H1 (cell line): ENCODE results near the gene RPS6KA4. TPM values are rescaled to one million over a fixed set of nuclear protein-coding genes. Genes with fewer than 3 reads are reported as not detected.

ENCODE experiments used
- CBX5 ChIP-seq: fragments of 300-800, 300-1000 bp; sonication (generic); IDR thresholded peaks from 2 replicates; pipeline ENCODE4 v1.7.1; 2016; ENCODE audit warnings: antibody characterized with exemption, low read length, low read depth
- CHD7 ChIP-seq: fragments of 300-600 bp; sonication (generic); IDR thresholded peaks from 2 replicates; pipeline ENCODE4 v1.7.1; 2012; ENCODE audit warnings: low read length, moderate library complexity, mild to moderate bottlenecking, inconsistent platforms; ENCODE audit not compliant: insufficient replicate concordance
- EP300 ChIP-seq, 2 experiments: IDR thresholded peaks; 1 replicate in 1 of 2; 2 replicates in 1 of 2; pipeline ENCODE4 v1.6.1; 2011 to 2012; ENCODE audit warnings: low read depth in 2 of 2, low read length in 2 of 2, mild to moderate bottlenecking in 2 of 2, borderline replicate concordance in 1 of 2, inconsistent platforms in 1 of 2, moderate library complexity in 1 of 2
- JUN ChIP-seq: IDR thresholded peaks from 2 replicates; pipeline ENCODE4 v1.6.1; 2011; ENCODE audit warnings: low read depth, mild to moderate bottlenecking, improper control_type of control experiment, low read length
- RAD21 ChIP-seq, 2 experiments: IDR thresholded peaks in 1 of 2; conservative IDR thresholded peaks in 1 of 2; 2 replicates each; pipeline ENCODE4 v1.6.1; 2011; ENCODE audit warnings: low read depth in 2 of 2, low read length in 2 of 2, improper control_type of control experiment in 1 of 2, inconsistent platforms in 1 of 2, mild to moderate bottlenecking in 1 of 2, moderate library complexity in 1 of 2
- RFX5 ChIP-seq: IDR thresholded peaks from 2 replicates; pipeline ENCODE4 v1.6.1; 2011; ENCODE audit warnings: low read depth, low read length, improper control_type of control experiment, borderline replicate concordance
- SP4 ChIP-seq: IDR thresholded peaks from 2 replicates; pipeline ENCODE4 v1.6.1; 2012; ENCODE audit warnings: low read length, inconsistent platforms
- USF2 ChIP-seq: IDR thresholded peaks from 2 replicates; pipeline ENCODE4 v1.6.1; 2011; ENCODE audit warnings: low read length, improper control_type of control experiment
- YY1 ChIP-seq: IDR thresholded peaks from 2 replicates; pipeline ENCODE4 v1.6.1; 2011; ENCODE audit warnings: low read depth, mild to moderate bottlenecking, low read length
- polyA plus RNA-seq, 7 experiments: library from polyadenylated mRNA; depleted of rRNA in 3 of 7; stranded (reverse) in 5 of 7; unstranded in 2 of 7; fragments of >200 nt in 5 of 7; fragments of 200-250 nt in 2 of 7; gene quantifications; 1 replicate in 5 of 7; 2 replicates in 1 of 7; 4 replicates in 1 of 7; pipeline versions ENCODE4 v1.2.1 to v1.2.3, GENCODE V29; 2011 to 2013; ENCODE audit warnings: missing spikeins in 2 of 7, mixed read lengths in 2 of 7
- total RNA-seq: library from RNA; stranded (reverse); fragmentation: NEBNext Ultra II Directional; extraction: Animal tissue kit (Norgen Biotek cat#: 25700); gene quantifications from 2 replicates; pipeline ENCODE4 v1.2.1, GENCODE V29; 2021

The RPS6KA4 gene
- total and polyA plus RNA-seq, 2 of the 8 experiments (the other 6 are each of a cell fraction or from before 2014, with no cell fraction given): 8.2 to 12.6 TPM

- TF ChIP-seq CHD7 (no peak), USF2 (no peak), JUN (no peak), EP300 (IDR thresholded peaks at IDR 0.05; ENCODE audit: borderline replicate concordance in 1 of 2, low read depth in 2 of 2, low read length in 2 of 2) (no peak), YY1 (no peak), RAD21 (IDR thresholded peaks at IDR 0.05 in 1 of 2, conservative IDR thresholded peaks at IDR 0.05 in 1 of 2; ENCODE audit: low read depth in 2 of 2, low read length in 2 of 2) (no peak), SP4 (no peak), RFX5 (no peak), CBX5 (no peak)
These were observed 19.1 kb upstream of the RPS6KA4 start, which contains the start of gene CCDC88B (continued) for GRCh38 chr11:64339754-64340408.
